Adipocyte (in vitro differentiated cells): ENCODE data around the gene PLGRKT.
"Not testable (repeated sequence)": the region's sequence is repeated elsewhere in the genome, so short reads cannot be mapped to it uniquely, and the experiment has no call there.

Experiments
- DNase-seq: peaks from one replicate; pipeline ENCODE4 v3.0.0-alpha.2; 2015; ENCODE audit warnings: low read depth
- H3K27me3 ChIP-seq: replicated peaks from 2 replicates; pipeline ENCODE4 v1.7.0; 2013; ENCODE audit warnings: mild to moderate bottlenecking, low read length, moderate library complexity; ENCODE audit not compliant: control insufficient read depth, insufficient read depth
- H3K36me3 ChIP-seq: 2 replicates; pipeline ENCODE4 v1.7.0; 2013; ENCODE audit warnings: low read length, mild to moderate bottlenecking, moderate library complexity; ENCODE audit not compliant: control insufficient read depth, insufficient read depth, severe bottlenecking
- H3K4me1 ChIP-seq: 2 replicates; pipeline ENCODE4 v1.7.0; 2013; ENCODE audit warnings: mild to moderate bottlenecking, low read length, moderate library complexity; ENCODE audit not compliant: control insufficient read depth, insufficient read depth
- H3K4me3 ChIP-seq: 2 replicates; pipeline ENCODE4 v1.7.0; 2013; ENCODE audit warnings: mild to moderate bottlenecking, low read length, moderate library complexity
- H3K9ac ChIP-seq: 2 replicates; pipeline ENCODE4 v1.7.0; 2013; ENCODE audit warnings: mild to moderate bottlenecking, low read length, moderate library complexity
- H3K9me3 ChIP-seq: 2 replicates; pipeline ENCODE4 v1.7.0; 2013; ENCODE audit warnings: mild to moderate bottlenecking, low read length, moderate library complexity; ENCODE audit not compliant: control insufficient read depth

Gene PLGRKT

GRCh38 chr9:5450359-5451091, 12.8 kb upstream of the PLGRKT start, which contains the start of gene CD274:
Gene CD274, plus strand, starts transcription at chr9:5450542. Its CDS starts 5,572 bp downstream, at chr9:5456114.
- Histone ChIP-seq H3K36me3 (no peaks in the 10 kb centered on the region), H3K27me3 (no peaks in the 10 kb centered on the region), H3K9me3 (no peaks in the 10 kb centered on the region), H3K9ac (peak within 1 kb of the TSS; percentile 83), H3K4me3 (peak within 1 kb of the TSS; percentile 93), H3K4me1 (peaks cover 20% of the 10 kb centered on the region)
- peak; percentile 93 for DNase-seq

GRCh38 chr9:5449521-5450358, 12.0 kb upstream of the PLGRKT start:
- Histone ChIP-seq H3K27me3 (no peaks in the 10 kb centered on the region), H3K9me3 (no peaks in the 10 kb centered on the region), H3K9ac (peak overlapping the region; percentile 83), H3K4me1 (peaks cover 15% of the 10 kb centered on the region), H3K4me3 (peak overlapping the region; percentile 93), H3K36me3 (no peaks in the 10 kb centered on the region)
- DNase-seq: peak; percentile 18

- H3K9ac ChIP-seq: no peak overlapping the region
- no peak for DNase-seq
- no peaks in the 10 kb centered on the region for H3K36me3 ChIP-seq
- H3K4me1 ChIP-seq: peaks cover 15% of the 10 kb centered on the region
- H3K4me3 ChIP-seq: no peak overlapping the region
- no peaks in the 10 kb centered on the region for H3K27me3 ChIP-seq
- H3K9me3 ChIP-seq: no peaks in the 10 kb centered on the region
Observed at GRCh38 chr9:5448461-5449435, 11.0 kb upstream of the PLGRKT start.

GRCh38 chr9:5448016-5448415, 10.3 kb upstream of the PLGRKT start:
- Histone ChIP-seq H3K36me3 (no peaks in the 10 kb centered on the region), H3K4me3 (no peak overlapping the region), H3K27me3 (no peaks in the 10 kb centered on the region), H3K9me3 (no peaks in the 10 kb centered on the region), H3K4me1 (peaks cover 15% of the 10 kb centered on the region), H3K9ac (no peak overlapping the region)
- DNase-seq: no peak

- Histone ChIP-seq H3K36me3 (no peaks in the 10 kb centered on the region), H3K27me3 (no peaks in the 10 kb centered on the region), H3K4me1 (peaks cover 15% of the 10 kb centered on the region), H3K4me3 (no peak overlapping the region), H3K9ac (no peak overlapping the region), H3K9me3 (no peaks in the 10 kb centered on the region)
- no peak for DNase-seq
Observed at GRCh38 chr9:5447337-5447736, 9.6 kb upstream of the PLGRKT start.

GRCh38 chr9:5446451-5447236, 8.9 kb upstream of the PLGRKT start:
- DNase-seq: no peak
- Histone ChIP-seq H3K9me3 (no peaks in the 10 kb centered on the region), H3K9ac (no peak overlapping the region), H3K27me3 (no peaks in the 10 kb centered on the region), H3K36me3 (no peaks in the 10 kb centered on the region), H3K4me3 (no peak overlapping the region), H3K4me1 (peaks cover 15% of the 10 kb centered on the region)

GRCh38 chr9:5445886-5446285, 8.2 kb upstream of the PLGRKT start:
- no peak overlapping the region for H3K9ac ChIP-seq

GRCh38 chr9:5445096-5445495, 7.4 kb upstream of the PLGRKT start:
- not testable (repeated sequence) for H3K27me3 ChIP-seq

More at GRCh38 chr9:5445886-5446285, 8.2 kb upstream of the PLGRKT start:
- peaks cover 14% of the 10 kb centered on the region for H3K4me1 ChIP-seq
- no peaks in the 10 kb centered on the region for H3K27me3 ChIP-seq
- H3K9me3 ChIP-seq: no peaks in the 10 kb centered on the region
- no peak for DNase-seq
- no peaks in the 10 kb centered on the region for H3K36me3 ChIP-seq
- H3K4me3 ChIP-seq: no peak overlapping the region

GRCh38 chr9:5443850-5444249, 6.1 kb upstream of the PLGRKT start:
- DNase-seq: no peak
- no peaks in the 10 kb centered on the region for H3K36me3 ChIP-seq
- no peaks in the 10 kb centered on the region for H3K9me3 ChIP-seq
- no peaks in the 10 kb centered on the region for H3K4me1 ChIP-seq
- H3K9ac ChIP-seq: no peak overlapping the region
- H3K27me3 ChIP-seq: no peaks in the 10 kb centered on the region
- H3K4me3 ChIP-seq: no peak overlapping the region

More at GRCh38 chr9:5445096-5445495, 7.4 kb upstream of the PLGRKT start:
- H3K36me3 ChIP-seq, DNase-seq, H3K9ac ChIP-seq, H3K4me3 ChIP-seq, H3K9me3 ChIP-seq: not testable (repeated sequence)
- peaks cover 11% of the 10 kb centered on the region for H3K4me1 ChIP-seq

- H3K9me3 ChIP-seq: no peaks in the 10 kb centered on the region
- H3K36me3 ChIP-seq: no peaks in the 10 kb centered on the region
- peak; percentile 69 for DNase-seq
- H3K9ac ChIP-seq: no peak overlapping the region
- peaks cover 10% of the 10 kb centered on the region for H3K4me1 ChIP-seq
- H3K4me3 ChIP-seq: no peak overlapping the region
- H3K27me3 ChIP-seq: no peaks in the 10 kb centered on the region
Observed at GRCh38 chr9:5442400-5443011, 4.8 kb upstream of the PLGRKT start.
